Osteocyte (in vitro differentiated cells): Measurements from ENCODE around the gene CPSF4L. TPM values are rescaled to one million over a fixed set of nuclear protein-coding genes. Genes with fewer than 3 reads are reported as not detected.

Experiments
- DNase-seq: peaks from one replicate; pipeline ENCODE4 v3.0.0; 2021; ENCODE audit warnings: mixed read lengths; ENCODE audit not compliant: unreplicated experiment; ENCODE audit errors: extremely low spot score
- H3K27ac Mint-ChIP-seq: one replicate; pipeline ENCODE4 v1.8.0; 2021; ENCODE audit warnings: mild to moderate bottlenecking, mixed read lengths; ENCODE audit not compliant: unreplicated experiment
- H3K27me3 Mint-ChIP-seq: one replicate; pipeline ENCODE4 v1.8.0; 2021; ENCODE audit warnings: mixed read lengths; ENCODE audit not compliant: unreplicated experiment
- H3K36me3 Mint-ChIP-seq: one replicate; pipeline ENCODE4 v1.8.0; 2021; ENCODE audit warnings: mixed read lengths; ENCODE audit not compliant: unreplicated experiment
- H3K4me1 Mint-ChIP-seq: one replicate; pipeline ENCODE4 v1.8.0; 2021; ENCODE audit warnings: mixed read lengths; ENCODE audit not compliant: unreplicated experiment
- H3K4me3 Mint-ChIP-seq: one replicate; pipeline ENCODE4 v1.8.0; 2021; ENCODE audit warnings: mild to moderate bottlenecking, moderate library complexity, mixed read lengths; ENCODE audit not compliant: unreplicated experiment
- H3K9me3 Mint-ChIP-seq: one replicate; pipeline ENCODE4 v1.8.0; 2021; ENCODE audit warnings: mixed read lengths; ENCODE audit not compliant: unreplicated experiment
- CTCF ChIP-seq: fragments of 200-600 bp; sonication (generic); IDR thresholded peaks from 2 replicates; pipeline ENCODE4 v1.5.0; 2021; ENCODE audit warnings: antibody characterized with exemption, mild to moderate bottlenecking, moderate library complexity
- total RNA-seq: library from RNA; stranded (reverse); gene quantifications from 2 replicates; pipeline ENCODE4 v1.2.1, GENCODE V29; 2021

The CPSF4L gene
- total RNA-seq, 1 donor from 2014 or later, result not detected

GRCh38 chr17:73201215-73202069 is 60.2 kb downstream of the CPSF4L start:
- Mint-ChIP-seq H3K4me1 (peaks cover 4% of the 10 kb centered on the region), H3K9me3 (no peaks in the 10 kb centered on the region), H3K36me3 (peaks cover 68% of the 10 kb centered on the region), H3K4me3 (no peak overlapping the region), H3K27ac (no peak overlapping the region), H3K27me3 (no peaks in the 10 kb centered on the region)
- DNase-seq, result no peak
- TF ChIP-seq CTCF, result no peak

DNA sequence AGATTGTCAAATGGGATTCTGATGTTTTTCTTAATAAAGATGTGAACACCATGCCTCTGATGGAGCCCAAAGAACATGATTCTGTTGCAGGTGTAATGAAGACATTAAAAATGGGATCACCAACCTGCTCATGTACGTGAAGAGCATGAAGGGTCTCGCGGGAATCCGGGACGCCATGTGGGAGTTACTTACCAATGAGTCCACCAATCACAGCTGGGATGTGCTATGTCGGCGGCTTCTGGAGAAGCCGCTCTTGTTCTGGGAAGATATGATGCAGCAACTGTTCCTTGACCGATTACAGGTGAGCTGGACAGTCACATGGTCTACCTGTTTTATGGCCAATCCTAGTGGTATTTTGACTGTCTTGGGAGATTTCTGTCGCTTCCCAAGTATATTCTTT is 61.2 kb downstream of the CPSF4L start:
- no peak for DNase-seq
- no peak overlapping the region for H3K27ac Mint-ChIP-seq
- H3K36me3 Mint-ChIP-seq, result peaks cover 69% of the 10 kb centered on the region
- H3K9me3 Mint-ChIP-seq, result no peaks in the 10 kb centered on the region
- no peak for TF ChIP-seq CTCF
- H3K4me3 Mint-ChIP-seq, result no peak overlapping the region
- H3K4me1 Mint-ChIP-seq, result peaks cover 7% of the 10 kb centered on the region
- H3K27me3 Mint-ChIP-seq, result no peaks in the 10 kb centered on the region

DNA sequence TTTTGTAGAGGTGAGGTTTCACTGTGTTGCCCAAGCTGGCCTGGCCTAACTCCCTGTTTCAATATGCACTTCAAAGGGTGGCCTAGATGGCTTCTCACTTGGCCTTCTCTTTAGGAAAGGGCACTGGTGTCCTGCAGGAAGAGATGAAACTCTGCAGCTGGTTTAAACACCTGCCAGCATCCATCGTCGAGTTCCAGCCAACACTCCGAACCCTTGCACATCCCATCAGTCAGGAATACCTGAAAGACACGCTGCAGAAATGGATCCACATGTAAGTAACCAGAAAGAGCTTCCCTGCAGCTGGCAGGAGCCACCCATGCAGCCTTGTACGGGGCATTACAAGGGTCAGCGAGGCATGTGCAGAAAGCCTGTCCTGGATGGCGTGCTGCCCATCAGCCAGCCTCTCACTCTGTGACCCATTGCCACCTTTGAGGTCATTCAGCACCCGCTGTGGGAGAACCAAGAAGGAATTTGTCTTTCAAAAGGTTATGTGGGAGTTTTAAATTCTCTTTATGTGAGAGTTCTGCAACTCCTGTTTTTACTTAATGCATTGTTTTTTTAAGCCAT is 61.8 kb downstream of the CPSF4L start:
- no peaks in the 10 kb centered on the region for H3K9me3 Mint-ChIP-seq
- no peaks in the 10 kb centered on the region for H3K27me3 Mint-ChIP-seq
- DNase-seq, result no peak
- TF ChIP-seq CTCF, result no peak
- H3K27ac Mint-ChIP-seq, result no peak overlapping the region
- H3K4me3 Mint-ChIP-seq, result no peak overlapping the region
- H3K36me3 Mint-ChIP-seq, result peaks cover 69% of the 10 kb centered on the region
- H3K4me1 Mint-ChIP-seq, result peaks cover 11% of the 10 kb centered on the region

DNA sequence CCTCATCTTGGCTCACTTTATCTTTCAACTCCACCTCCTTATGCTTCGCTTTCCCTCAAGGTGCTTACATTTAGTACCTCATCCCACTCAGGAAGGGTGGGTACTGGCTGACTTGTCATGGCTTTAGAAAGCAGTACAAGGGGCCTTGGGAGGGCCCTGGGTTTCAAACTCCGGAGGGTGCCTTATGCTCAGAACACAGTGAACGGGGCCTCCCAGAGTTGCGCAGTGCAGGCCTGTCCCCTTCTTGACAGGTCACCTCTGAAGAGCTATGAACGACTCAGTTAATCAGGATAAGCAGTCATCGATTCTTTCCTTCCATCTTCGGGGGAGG is 62.8 kb downstream of the CPSF4L start:
- no peak for DNase-seq
- peaks cover 17% of the 10 kb centered on the region for H3K4me1 Mint-ChIP-seq
- H3K27ac Mint-ChIP-seq, result no peak overlapping the region
- TF ChIP-seq CTCF, result no peak
- H3K9me3 Mint-ChIP-seq, result no peaks in the 10 kb centered on the region
- H3K27me3 Mint-ChIP-seq, result no peaks in the 10 kb centered on the region
- H3K36me3 Mint-ChIP-seq, result peaks cover 67% of the 10 kb centered on the region
- H3K4me3 Mint-ChIP-seq, result no peak overlapping the region

Other genes starting within 250 kb of the CPSF4L start
- gene SLC39A11, start 169.2 kb downstream of the CPSF4L start, total RNA-seq, result 48.2 and 50.2 TPM in 2 replicates
- 28.6 and 29.9 TPM in 2 replicates for gene SSTR2, start 96.9 kb downstream of the CPSF4L start, total RNA-seq
- 45.6 and 45.7 TPM in 2 replicates for gene COG1, start 68.8 kb downstream of the CPSF4L start, total RNA-seq
- 32.0 and 32.7 TPM in 2 replicates for gene CDC42EP4, start 50.1 kb upstream of the CPSF4L start, total RNA-seq